GM18520 (cell line): Measurements from ENCODE around the gene UACA.
"Not testable (repeated sequence)": the region's sequence is repeated elsewhere in the genome, so short reads cannot be mapped to it uniquely, and the experiment has no call there.

Source experiments
- ATAC-seq: cut with Tn5 transposase; IDR thresholded peaks from one replicate; pipeline ENCODE4 v1.9.1; 2021; ENCODE audit not compliant: unreplicated experiment

The UACA gene

DNA sequence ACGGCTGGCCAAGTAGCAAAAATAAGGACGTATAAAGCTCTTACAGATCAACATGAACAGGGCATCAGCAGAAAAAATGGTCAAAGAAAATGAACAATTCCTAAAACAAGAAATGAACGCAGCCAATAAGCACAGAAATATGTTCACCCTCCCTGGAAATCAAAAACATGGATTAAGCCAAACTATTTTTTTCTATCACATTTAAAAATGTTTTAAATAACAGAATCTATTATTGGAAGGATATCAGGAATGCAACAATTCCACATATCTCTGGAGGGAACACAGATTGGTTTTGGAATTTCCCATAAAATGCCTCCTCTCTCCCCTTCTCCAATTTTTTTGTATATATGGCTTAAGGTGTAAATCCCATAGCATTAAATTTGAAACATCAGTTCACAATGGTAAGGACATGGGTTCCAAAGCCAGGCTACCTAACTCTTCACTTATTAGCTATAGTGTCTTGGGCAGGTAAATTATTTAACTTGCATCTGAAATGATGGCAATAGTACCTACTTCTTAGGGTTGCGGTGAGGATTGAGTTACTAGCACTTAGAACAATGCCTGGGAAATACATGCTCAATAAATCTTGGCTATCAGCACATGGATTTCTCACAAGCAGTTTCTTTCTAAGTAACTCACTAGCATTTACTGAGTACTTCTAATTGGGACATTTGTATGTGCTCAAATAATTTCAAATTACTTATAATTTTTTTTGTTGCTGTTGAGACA is 10.1 kb downstream of the UACA start:
- no peak for ATAC-seq

DNA sequence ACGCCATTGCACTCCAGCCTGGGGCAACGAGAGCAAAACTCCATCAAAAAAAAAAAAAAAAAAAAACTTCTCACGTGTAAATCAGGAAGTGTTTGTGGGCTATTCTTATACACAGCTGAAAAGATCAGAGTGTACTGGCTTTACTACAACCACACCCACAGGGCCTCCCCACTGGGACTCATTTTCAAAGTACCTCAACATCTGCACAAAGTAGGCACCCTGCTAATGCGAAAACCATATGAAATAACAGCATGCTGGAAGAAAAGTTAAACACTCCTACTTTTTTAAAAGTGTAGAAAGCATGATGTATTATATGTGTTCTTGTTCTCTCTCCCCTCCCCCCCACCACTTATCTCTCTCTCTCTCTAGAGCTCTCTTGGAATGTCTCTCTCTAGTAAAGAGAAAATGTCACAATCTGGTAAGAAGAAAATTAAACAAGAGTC is 11.1 kb downstream of the UACA start:
- no peak for ATAC-seq

DNA sequence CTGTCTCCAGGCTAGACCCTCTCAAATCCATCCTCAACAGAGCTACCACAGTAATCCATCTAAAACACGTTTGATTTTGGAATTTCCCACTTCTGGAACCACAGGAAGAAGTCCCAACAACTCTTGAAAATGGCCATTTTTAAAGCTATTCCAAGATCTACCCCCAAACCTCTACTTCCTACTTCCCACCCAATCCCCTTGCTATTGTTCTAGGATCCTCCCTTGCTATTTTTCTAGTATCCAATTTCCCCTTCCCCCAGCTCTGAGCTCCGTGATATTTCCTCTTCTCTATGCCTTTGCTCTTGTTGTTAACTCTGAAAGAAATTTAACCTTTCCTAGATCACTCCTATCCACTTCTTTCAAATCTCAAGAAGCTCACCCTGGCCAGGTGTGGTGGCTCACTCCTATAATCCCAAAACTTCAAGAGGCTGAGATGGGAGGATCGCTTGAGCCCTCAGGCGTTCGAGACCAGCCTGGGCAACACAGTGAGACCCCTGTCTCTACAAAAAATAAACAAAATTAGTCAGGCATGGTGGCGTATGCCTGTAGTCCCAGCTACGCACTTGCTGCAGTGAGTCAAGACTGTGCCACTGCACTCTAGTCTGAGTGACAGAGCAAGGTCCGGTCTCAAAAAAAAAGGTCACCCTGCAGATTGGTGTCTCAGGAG is 13.0 kb downstream of the UACA start:
- ATAC-seq, result no peak

GRCh38 chr15:70748281-70748747 is 15.0 kb downstream of the UACA start:
- no peak for ATAC-seq

- not testable (repeated sequence) for ATAC-seq
Observed at GRCh38 chr15:70746598-70746997, 16.8 kb downstream of the UACA start.

- ATAC-seq, result no peak
Observed at GRCh38 chr15:70742928-70743327, 20.4 kb downstream of the UACA start.

DNA sequence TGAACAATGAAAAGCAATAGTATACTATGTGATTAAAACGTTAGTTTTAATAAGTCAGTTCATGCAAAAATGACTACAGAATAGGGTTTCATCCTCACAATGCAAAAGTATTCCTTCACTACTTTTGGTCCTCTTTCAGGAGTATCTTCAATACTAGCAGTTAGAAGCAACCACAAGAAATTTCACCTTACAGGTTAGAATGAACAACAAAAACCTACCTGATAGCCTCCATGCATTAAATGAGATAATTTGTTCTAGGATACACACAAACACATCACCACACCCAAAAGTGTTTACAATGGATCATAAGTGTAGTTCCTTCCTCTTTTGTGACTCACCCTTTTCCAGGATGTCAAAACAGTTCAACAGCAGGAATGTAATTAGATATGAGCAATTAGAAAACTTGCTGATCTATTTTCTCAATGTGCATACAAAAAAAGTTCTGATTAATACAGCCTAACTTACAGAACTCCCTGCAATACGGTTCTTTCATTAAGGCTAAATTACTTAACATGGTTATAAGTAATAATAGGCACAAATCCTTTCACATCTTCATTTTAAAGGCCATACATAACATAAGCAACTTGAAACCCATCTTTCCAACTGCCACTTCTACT is 21.6 kb downstream of the UACA start:
- no peak for ATAC-seq

DNA sequence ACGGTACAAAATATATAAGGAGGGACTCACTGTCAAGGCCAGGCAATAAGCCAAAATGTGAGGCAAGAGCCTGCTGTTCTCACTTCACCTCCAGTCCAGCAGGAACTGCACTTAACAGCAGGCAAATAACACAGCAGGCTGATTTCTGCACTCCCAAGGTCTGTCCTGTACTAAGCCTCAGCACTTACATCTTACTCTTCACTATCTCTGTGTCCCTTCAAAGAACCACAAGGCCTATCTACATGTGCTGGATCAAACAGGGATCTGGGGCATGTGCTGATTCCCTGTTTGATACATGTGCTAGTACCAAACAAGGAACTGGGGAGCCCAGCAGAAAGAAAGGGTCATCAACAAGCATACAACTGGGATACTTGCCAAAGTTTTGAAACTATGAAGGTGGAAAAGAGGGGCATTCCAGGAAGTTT is 22.2 kb downstream of the UACA start:
- no peak for ATAC-seq

- not testable (repeated sequence) for ATAC-seq
Observed at GRCh38 chr15:70735040-70735439, 28.3 kb downstream of the UACA start.

- ATAC-seq, result no peak
Observed at GRCh38 chr15:70729164-70729563, 34.2 kb downstream of the UACA start.

DNA sequence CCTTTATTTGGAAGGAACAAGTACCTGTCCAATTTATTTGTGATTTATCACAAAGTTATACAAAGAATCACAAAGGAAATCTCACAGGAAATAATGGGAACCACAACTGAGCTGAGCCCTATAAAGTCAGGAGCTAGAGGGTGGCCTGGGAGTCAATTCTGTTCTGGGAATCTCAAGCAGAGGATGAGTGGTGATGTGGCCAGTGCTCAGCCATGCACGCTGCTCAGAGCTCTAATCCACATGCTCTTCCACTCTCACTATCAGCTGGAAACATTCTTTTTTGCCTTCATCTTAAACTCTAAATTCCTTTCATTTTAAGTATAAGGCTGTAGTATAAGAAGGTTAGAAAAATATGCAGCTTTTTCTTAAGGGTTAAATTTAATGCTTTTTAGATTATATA is 36.6 kb downstream of the UACA start:
- ATAC-seq, result no peak

DNA sequence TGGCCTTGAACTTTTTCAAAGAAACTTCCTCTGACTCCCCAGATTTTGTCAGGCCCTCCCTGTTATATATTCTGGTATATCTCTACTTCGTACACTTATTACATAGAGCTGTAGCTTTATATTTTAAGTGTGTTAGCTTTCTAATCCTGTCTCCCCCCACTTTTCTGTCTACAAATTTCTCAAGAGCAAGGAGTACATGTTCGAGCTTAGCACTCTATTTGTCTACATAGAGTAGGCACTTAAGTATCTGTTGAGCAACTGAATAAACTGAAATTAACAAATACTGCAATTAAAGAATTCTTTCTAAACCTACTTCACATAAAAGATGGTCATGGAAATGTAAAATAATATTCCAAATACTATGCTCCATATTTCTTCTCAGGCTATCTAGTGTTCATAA is 39.4 kb downstream of the UACA start:
- ATAC-seq, result no peak

DNA sequence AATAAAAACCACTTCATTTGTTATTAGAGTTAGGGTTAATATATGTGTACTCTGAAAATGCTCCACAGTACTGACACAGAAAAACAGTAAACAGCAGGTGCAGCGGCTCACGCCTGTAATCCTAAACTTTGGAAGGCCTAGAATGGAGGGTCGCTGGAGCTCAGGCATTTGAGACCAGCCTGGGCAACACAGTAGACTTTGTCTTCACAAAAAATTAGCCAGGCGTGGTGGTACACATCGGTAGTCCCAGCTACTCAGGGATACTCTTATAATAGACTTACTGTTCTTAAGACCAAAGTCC is 40.3 kb downstream of the UACA start:
- no peak for ATAC-seq

DNA sequence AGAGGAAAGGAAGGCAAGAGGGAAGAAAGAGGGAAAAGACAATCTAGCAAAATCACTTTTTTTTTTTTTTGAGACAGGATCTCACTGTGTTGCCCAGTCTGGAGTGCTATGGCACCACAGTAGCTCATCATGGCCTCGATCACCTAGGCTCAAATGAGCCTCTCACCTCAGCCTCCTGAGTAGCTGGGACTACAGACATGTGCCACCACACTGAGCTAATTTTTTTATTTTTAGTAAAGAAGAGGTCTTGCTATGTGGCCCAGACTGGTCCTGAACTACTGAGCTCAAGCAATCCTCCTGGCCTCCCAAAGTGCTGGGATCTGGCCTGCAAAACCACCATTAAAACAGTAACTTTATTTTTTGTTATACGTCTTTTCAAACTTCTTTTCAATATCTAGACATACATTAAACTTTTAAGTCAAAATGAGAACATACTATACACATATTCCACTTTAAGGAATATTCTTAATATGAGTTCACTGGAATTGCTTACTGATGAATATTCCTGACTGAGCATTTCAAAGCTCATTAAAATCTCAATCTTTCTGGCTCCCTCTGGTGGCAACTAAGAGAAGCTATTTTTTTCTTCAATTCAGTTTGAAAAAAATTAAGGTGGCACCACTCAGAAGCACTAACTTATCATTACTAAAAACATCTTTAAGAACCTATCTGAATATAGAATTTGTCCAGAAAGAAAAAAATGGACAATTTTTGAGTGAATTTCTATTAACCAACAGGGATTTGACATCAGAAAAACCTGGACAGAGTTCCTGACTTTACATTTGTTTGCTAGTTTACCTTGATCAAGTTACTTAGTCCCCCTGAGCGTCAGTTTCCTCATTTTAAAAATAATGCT is 40.9 kb downstream of the UACA start:
- ATAC-seq, result no peak

DNA sequence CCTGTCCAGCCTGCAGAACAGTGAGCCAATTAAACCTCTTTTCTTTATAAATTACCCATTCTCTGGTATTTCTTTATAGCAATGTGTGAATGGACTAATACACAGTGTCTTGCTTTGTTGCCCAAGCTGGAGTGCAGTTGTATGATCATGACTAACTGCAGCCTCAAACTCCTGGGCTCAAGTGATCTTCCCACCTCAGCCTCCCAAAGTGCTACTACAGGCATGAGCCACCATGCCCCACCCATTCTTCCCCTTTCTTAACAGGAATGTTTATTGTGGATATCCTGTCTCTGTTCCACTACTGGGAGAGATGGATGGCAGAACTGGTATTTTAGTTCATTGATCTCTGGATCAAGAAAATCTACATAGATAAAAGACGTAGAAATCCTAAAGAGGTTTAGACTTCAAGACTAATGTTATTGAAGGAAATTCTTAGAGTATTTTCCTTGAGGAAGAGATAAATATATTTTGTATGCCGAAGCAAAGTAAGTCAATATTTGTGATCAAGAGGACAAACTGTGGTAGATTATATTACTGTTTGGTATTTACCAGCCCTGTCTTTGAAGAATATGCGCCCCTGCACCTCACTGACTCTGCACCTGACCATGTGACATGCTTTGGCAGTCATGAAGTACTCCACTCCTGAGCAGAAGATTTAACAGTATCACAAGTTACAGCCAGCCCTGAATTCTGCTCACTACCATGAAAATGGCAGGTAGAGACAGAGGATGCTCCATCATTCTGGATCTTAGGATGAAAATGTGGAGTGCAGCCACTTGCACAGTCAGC is 42.9 kb downstream of the UACA start:
- no peak for ATAC-seq

GRCh38 chr15:70717237-70717793 is 46.0 kb downstream of the UACA start:
- no peak for ATAC-seq

GRCh38 chr15:70715840-70716485 is 47.4 kb downstream of the UACA start:
- no peak for ATAC-seq

DNA sequence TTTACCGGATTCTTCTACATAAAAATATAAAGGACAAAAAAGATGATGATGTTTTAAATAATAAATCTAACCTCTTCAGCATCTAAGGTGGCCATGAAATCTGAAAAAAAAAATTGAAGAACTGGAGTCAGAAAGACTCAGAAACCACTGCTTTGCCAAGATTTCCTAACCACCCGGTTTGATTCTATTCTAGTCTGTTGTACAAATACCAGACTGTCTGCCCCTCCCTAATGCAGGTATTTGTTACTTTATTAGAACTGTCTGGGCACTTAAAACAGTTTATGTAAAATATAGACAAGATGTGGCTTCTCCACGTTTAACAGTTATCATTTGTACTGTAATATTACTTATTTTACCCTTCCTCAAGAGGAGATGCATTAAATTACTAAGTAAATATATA is 48.8 kb downstream of the UACA start:
- ATAC-seq, result no peak

DNA sequence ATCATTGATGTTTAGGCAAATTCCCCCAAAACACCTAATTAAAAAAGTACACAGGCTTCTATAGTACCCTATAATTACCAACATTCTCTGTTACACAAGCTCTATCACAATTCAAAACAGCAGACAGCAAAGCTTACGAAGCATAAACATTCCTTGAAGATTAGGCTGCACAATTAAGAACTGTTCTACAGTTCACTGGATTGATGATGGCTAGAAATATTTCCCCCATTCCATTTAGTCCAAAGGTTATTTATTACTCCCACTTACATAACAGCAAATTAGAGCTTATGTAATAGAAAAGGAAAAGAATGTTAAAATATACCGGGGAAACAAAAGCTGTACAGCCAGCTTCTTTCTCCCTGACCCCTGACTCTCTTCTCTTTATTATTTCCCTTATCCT is 49.3 kb downstream of the UACA start:
- no peak for ATAC-seq

DNA sequence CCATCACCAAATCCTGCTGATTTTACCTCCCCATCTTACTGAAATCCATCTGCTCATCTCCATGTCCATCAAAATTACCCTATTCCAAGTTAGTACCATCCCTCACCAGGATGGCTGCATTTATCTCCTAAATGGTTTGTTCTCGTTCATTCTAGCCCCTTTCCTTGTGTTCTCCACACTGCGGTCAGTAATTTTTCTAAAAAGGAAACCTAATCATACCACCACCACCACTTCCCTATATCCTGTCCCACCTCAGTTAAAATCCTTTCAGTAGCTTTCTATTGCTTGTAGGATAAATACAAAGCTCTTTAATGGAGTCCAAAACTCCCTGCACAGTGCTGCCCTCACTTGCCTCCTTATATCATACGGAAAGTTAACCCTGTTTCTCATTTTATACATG is 51.1 kb downstream of the UACA start:
- ATAC-seq, result no peak
